HG03565 (cell line): ENCODE data around the gene SPAG7.

Experiments used
- ATAC-seq: cut with Tn5 transposase; IDR thresholded peaks from one replicate; pipeline ENCODE4 v1.9.1; 2021; ENCODE audit warnings: mild to moderate bottlenecking, moderate library complexity; ENCODE audit not compliant: unreplicated experiment

SPAG7 gene

GRCh38 chr17:4967539-4968485 lies at the start of gene SPAG7:
SPAG7 (minus strand) TSS chr17:4967817; CDS start chr17:4967804, 13 bp downstream.
- ATAC-seq: peak; percentile 45

GRCh38 chr17:5014357-5014756 lies 46.7 kb upstream of the SPAG7 start:
- ATAC-seq: no peak

GRCh38 chr17:5011928-5012327 lies 44.3 kb upstream of the SPAG7 start:
- ATAC-seq: no peak

GRCh38 chr17:5003214-5003867 lies 35.7 kb upstream of the SPAG7 start:
- no peak for ATAC-seq

GRCh38 chr17:5002121-5002788 lies 34.6 kb upstream of the SPAG7 start:
- no peak for ATAC-seq

- ATAC-seq: no peak
These were observed 32.6 kb upstream of the SPAG7 start for GRCh38 chr17:5000237-5000639.

GRCh38 chr17:4999430-5000093 lies 31.9 kb upstream of the SPAG7 start:
- no peak for ATAC-seq

- no peak for ATAC-seq
These were observed 31.3 kb upstream of the SPAG7 start for GRCh38 chr17:4998732-4999429.

- ATAC-seq: peak; percentile 11
These were observed 30.6 kb upstream of the SPAG7 start for GRCh38 chr17:4998027-4998731.

- ATAC-seq: peak; percentile 81
These were observed 29.8 kb upstream of the SPAG7 start, which contains the start of the genes INCA1 and KIF1C for GRCh38 chr17:4997302-4998026. INCA1 (minus strand) TSS chr17:4997522; CDS start chr17:4994437, 3,085 bp downstream. KIF1C (plus strand) TSS chr17:4997950; CDS start chr17:5000247, 2,297 bp downstream.

GRCh38 chr17:4994081-4994595 lies 26.5 kb upstream of the SPAG7 start:
- no peak for ATAC-seq

- ATAC-seq: no peak
These were observed 20.4 kb upstream of the SPAG7 start for GRCh38 chr17:4987767-4988567.

GRCh38 chr17:4986951-4987766 lies 19.5 kb upstream of the SPAG7 start, which contains the start of gene CAMTA2:
CAMTA2 (minus strand) TSS chr17:4987675; CDS start chr17:4986222, 1,453 bp downstream.
- ATAC-seq: peak; percentile 49

- no peak for ATAC-seq
These were observed 18.8 kb upstream of the SPAG7 start for GRCh38 chr17:4986403-4986802.

- ATAC-seq: no peak
These were observed 14.7 kb upstream of the SPAG7 start for GRCh38 chr17:4982305-4982704.

- no peak for ATAC-seq
These were observed 13.1 kb upstream of the SPAG7 start for GRCh38 chr17:4980644-4981216.
